Suprapubic skin (tissue), 4 donors: ENCODE data around the gene AFAP1L2. TPM values are rescaled to one million over a fixed set of nuclear protein-coding genes. Genes with fewer than 3 reads are reported as not detected.
A peak's percentile ranks its signal among the peaks of the same experiment; 100 is the strongest.

Experiments
- DNase-seq, 2 donors: peaks; one replicate each; pipeline ENCODE4 v3.0.0-alpha.2; 2019; ENCODE audit warnings: low spot score in 2 of 2
- H3K27ac ChIP-seq: fragments of 200-600 bp; sonication (generic); one replicate; pipeline ENCODE4 v1.5.1; 2019
- H3K27me3 ChIP-seq: fragments of 200-600 bp; sonication (generic); one replicate; pipeline ENCODE4 v1.5.1; 2019
- H3K36me3 ChIP-seq: fragments of 200-600 bp; sonication (generic); one replicate; pipeline ENCODE4 v1.5.1; 2019
- H3K4me1 ChIP-seq: fragments of 200-600 bp; sonication (generic); one replicate; pipeline ENCODE4 v1.5.1; 2019
- H3K4me3 ChIP-seq: fragments of 200-600 bp; sonication (generic); one replicate; pipeline ENCODE4 v1.5.1; 2019; ENCODE audit warnings: mild to moderate bottlenecking
- H3K9me3 ChIP-seq: fragments of 200-600 bp; sonication (generic); one replicate; pipeline ENCODE4 v1.5.1; 2019
- EP300 ChIP-seq: sonication (generic); formaldehyde crosslinking; IDR thresholded peaks from one replicate; pipeline ENCODE4 v1.6.1; 2017; ENCODE audit warnings: antibody characterized with exemption
- POLR2A ChIP-seq, 2 donors: fragments of 450-650 bp; IDR thresholded peaks; one replicate each; pipeline ENCODE4 v1.6.1; 2017; ENCODE audit warnings: antibody characterized with exemption in 2 of 2, mild to moderate bottlenecking in 2 of 2, moderate library complexity in 2 of 2
- POLR2AphosphoS5 ChIP-seq, 3 donors: sonication (generic); formaldehyde crosslinking; IDR thresholded peaks; one replicate each; pipeline ENCODE4 v1.6.1; 2017; ENCODE audit warnings: antibody characterized with exemption in 3 of 3
- WGBS: methylation state at CpG from one replicate; pipeline ENCODE4 v1.1.5; 2018; 5-methylcytosine and 5-hydroxymethylcytosine counted together
- total RNA-seq, 4 donors: library from RNA; depleted of rRNA; stranded (reverse); fragments of >200 nt; gene quantifications; one replicate each; pipeline ENCODE4 v1.1.0, GENCODE V29; 2016
- TF ChIP-seq, protein P1 (sequence below), 2 donors: fragments of 200-600 bp in 1 of 2; fragments of 450-650 bp in 1 of 2; sonication (generic) in 1 of 2; IDR thresholded peaks; one replicate each; pipeline ENCODE4 v1.5.1; 2016 to 2019; ENCODE audit warnings: antibody characterized with exemption in 2 of 2, mild to moderate bottlenecking in 1 of 2, moderate library complexity in 1 of 2

The AFAP1L2 gene
- total RNA-seq, 4 donors from 2014 or later = 10.8 to 32.0 (median 15.7) TPM

DNA sequence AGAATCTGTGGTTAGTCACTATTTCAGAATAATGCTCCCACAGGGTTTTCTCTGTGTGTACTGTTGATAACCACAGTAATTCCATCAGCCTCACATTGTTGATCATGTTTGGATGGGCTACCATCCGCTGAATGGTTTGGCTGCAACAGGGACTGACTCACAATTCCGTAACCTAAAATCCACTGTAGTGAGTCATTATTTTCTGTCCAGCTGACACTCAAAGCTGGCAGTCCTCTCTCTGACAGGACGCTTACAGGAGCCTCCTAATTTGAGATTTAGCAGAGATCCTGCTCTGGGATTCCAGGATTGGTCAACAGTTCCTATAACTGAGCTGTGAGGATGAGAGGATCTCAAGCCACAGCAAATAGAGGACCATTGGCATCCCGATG is 132.5 kb downstream of the AFAP1L2 start:
- 28% methylated on average over 4 of the region's 4 CpGs for WGBS
- Histone ChIP-seq H3K36me3 (no peaks in the 10 kb centered on the region), H3K4me3 (no peak overlapping the region), H3K4me1 (peaks cover 31% of the 10 kb centered on the region), H3K27ac (peak overlapping the region; percentile 29), H3K27me3 (no peaks in the 10 kb centered on the region), H3K9me3 (no peaks in the 10 kb centered on the region)
- DNase-seq = peak in 1 of 2 donors; percentile 76
- TF ChIP-seq, protein P1, sequence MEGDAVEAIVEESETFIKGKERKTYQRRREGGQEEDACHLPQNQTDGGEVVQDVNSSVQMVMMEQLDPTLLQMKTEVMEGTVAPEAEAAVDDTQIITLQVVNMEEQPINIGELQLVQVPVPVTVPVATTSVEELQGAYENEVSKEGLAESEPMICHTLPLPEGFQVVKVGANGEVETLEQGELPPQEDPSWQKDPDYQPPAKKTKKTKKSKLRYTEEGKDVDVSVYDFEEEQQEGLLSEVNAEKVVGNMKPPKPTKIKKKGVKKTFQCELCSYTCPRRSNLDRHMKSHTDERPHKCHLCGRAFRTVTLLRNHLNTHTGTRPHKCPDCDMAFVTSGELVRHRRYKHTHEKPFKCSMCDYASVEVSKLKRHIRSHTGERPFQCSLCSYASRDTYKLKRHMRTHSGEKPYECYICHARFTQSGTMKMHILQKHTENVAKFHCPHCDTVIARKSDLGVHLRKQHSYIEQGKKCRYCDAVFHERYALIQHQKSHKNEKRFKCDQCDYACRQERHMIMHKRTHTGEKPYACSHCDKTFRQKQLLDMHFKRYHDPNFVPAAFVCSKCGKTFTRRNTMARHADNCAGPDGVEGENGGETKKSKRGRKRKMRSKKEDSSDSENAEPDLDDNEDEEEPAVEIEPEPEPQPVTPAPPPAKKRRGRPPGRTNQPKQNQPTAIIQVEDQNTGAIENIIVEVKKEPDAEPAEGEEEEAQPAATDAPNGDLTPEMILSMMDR (IDR thresholded peaks at IDR 0.05) = no peak
- TF ChIP-seq POLR2AphosphoS5 (IDR thresholded peaks at IDR 0.05) = peak in 2 of 3 donors; percentile 33 to 68

DNA sequence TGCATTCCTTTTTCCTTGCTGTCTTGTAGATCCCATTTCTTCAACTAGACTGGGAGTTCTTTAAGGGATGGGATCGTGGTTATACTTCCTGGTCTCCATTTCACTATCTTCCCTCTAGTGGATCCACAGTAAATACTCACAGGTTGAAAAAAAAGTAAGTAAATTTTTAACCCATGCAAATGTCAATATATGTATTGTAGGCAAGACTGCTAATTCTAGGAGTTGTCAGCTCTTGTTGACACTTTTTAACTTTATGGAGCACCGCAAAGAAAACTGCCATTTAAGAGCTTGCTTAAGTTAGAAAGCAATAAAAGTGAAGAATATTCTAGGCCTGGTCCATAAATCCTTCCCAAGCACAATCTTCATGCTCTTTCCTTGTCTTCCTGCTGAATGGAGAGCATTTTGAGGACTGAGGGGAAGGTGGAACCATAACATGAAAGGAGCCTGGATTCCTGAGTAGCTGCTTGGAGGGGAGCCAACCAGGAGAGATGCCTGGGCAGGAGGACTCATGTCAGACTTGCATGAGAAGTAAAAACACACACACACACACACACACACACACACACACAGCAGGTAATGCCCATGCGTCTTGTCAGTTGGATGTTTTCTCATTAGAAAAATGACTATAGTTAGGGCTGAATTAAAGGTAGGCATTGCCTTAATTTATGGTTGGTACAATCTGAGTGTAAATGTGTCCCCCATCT is 133.1 kb downstream of the AFAP1L2 start:
- peak overlapping the region; percentile 9 for H3K27ac ChIP-seq
- WGBS = 45% methylated on average over 3 of the region's 3 CpGs

DNA sequence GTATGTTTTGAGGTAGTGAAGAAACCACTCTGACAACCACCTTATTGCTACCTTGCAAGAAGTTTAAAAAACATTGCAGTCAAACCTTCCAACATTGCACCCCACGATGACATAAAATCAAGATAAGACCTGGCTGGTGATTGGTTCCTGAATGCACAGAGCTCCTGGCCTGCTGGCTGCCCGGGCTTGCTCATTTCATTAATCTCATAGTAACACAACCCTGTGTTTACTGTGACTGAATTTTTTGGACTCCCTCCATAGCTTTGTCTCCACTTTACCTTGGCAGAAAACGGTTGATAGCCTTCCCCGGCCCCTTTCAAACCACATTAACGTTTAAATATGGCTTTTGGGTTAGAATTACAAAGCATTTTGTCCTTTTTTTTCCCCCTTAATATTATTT is 137.8 kb downstream of the AFAP1L2 start:
- no peak for DNase-seq

More for the DNA sequence above, 133.1 kb downstream of the AFAP1L2 start:
- DNase-seq = peak in 1 of 2 donors; percentile 68
- TF ChIP-seq POLR2A (IDR thresholded peaks at IDR 0.05) (no peak), POLR2AphosphoS5 (IDR thresholded peaks at IDR 0.05) (no peak), EP300 (no peak)
- TF ChIP-seq, protein P1 (IDR thresholded peaks at IDR 0.05) = no peak
- Histone ChIP-seq H3K4me3 (no peak overlapping the region), H3K9me3 (no peaks in the 10 kb centered on the region), H3K36me3 (no peaks in the 10 kb centered on the region), H3K4me1 (peaks cover 32% of the 10 kb centered on the region), H3K27me3 (no peaks in the 10 kb centered on the region)

DNA sequence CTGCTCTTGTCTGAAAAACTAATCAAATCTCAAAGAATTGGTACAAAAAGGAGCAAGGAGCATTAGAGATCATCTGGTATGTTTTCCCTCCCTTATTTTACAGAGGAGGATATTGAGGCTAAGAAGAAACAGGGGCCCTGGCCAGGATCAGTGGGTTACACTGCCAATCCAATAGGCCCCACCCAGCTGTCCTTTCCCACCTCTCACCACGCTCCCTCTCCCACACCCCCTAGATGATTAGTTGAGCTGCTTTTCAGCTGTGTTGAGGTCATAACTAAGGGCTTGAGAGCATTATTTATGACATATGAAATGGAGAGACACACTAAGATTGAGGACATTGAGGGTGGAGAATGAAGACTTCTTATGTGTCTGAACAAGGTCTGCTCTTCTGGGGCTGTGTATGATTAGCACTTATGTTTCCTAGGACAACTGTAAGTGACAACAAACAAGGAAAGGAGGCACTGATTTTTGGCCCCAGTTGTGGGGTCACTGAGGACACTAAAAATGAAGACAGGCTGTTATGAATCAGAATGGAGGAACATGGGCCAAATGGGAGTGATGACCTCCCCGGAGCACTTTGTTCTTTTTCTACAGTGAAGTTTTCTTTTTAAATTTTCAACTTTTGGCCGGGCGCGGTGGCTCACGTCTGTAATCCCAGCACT is 138.8 kb downstream of the AFAP1L2 start:
- DNase-seq = peak in 1 of 2 donors; percentile 82
- no peaks in the 10 kb centered on the region for H3K9me3 ChIP-seq
- H3K4me1 ChIP-seq = peaks cover 34% of the 10 kb centered on the region
- WGBS = 33% methylated on average over 6 of the region's 6 CpGs
- peak overlapping the region; percentile 70 for H3K27ac ChIP-seq
- no peaks in the 10 kb centered on the region for H3K27me3 ChIP-seq
- TF ChIP-seq, protein P1 (IDR thresholded peaks at IDR 0.05) = no peak
- TF ChIP-seq POLR2A (IDR thresholded peaks at IDR 0.05) (no peak), POLR2AphosphoS5 (IDR thresholded peaks at IDR 0.05) (no peak), EP300 (no peak)
- no peaks in the 10 kb centered on the region for H3K36me3 ChIP-seq
- no peak overlapping the region for H3K4me3 ChIP-seq

More for the DNA sequence above, 137.8 kb downstream of the AFAP1L2 start:
- Histone ChIP-seq H3K27ac (peak overlapping the region; percentile 70), H3K4me1 (peaks cover 34% of the 10 kb centered on the region), H3K36me3 (no peaks in the 10 kb centered on the region), H3K27me3 (no peaks in the 10 kb centered on the region), H3K4me3 (no peak overlapping the region), H3K9me3 (no peaks in the 10 kb centered on the region)
- no peak for TF ChIP-seq POLR2A (IDR thresholded peaks at IDR 0.05)
- no peak for TF ChIP-seq POLR2AphosphoS5 (IDR thresholded peaks at IDR 0.05)
- TF ChIP-seq EP300 = no peak
- WGBS = 39% methylated on average over 5 of the region's 5 CpGs

DNA sequence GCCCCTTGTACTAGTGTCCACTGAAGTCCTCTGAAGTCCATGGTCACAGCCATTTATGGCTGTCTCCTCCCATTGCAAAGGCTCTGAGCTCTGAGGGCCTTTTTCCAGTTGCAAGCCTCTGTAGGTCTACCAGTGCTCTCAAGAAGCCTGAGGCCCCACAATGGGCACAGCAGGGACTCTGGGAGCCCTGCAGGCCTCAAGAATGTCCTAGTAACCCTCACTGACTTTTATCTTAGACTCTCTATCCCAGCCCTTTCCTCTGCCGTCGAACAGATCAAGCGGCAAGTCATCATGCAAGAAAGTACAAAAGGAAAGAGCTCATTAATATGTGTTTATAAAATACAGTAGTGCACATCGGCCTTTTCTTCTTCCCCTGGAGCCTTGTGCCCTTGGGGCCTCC is 141.8 kb downstream of the AFAP1L2 start:
- no peaks in the 10 kb centered on the region for H3K9me3 ChIP-seq
- H3K4me1 ChIP-seq = peaks cover 41% of the 10 kb centered on the region
- no peak overlapping the region for H3K27ac ChIP-seq
- WGBS = 86% methylated on average over 4 of the region's 4 CpGs
- no peaks in the 10 kb centered on the region for H3K27me3 ChIP-seq
- no peak for DNase-seq
- no peak for TF ChIP-seq EP300
- TF ChIP-seq POLR2AphosphoS5 (IDR thresholded peaks at IDR 0.05) = no peak
- TF ChIP-seq POLR2A (IDR thresholded peaks at IDR 0.05) = no peak
- TF ChIP-seq, protein P1 (IDR thresholded peaks at IDR 0.05) = no peak
- H3K36me3 ChIP-seq = no peaks in the 10 kb centered on the region
- no peak overlapping the region for H3K4me3 ChIP-seq
